HG03457 (cell line): ENCODE measurements around the gene ITSN2.
"Not testable (repeated sequence)": the region's sequence is repeated elsewhere in the genome, so short reads cannot be mapped to it uniquely, and the experiment has no call there.

Experiments used
- ATAC-seq: cut with Tn5 transposase; IDR thresholded peaks from one replicate; pipeline ENCODE4 v1.9.1; 2021; ENCODE audit warnings: moderate number of reproducible peaks; ENCODE audit not compliant: unreplicated experiment

Gene ITSN2

GRCh38 chr2:24222946-24223345, 137.4 kb downstream of the ITSN2 start:
- ATAC-seq: no peak

- no peak for ATAC-seq
Observed at GRCh38 chr2:24221343-24222050, 138.8 kb downstream of the ITSN2 start.

GRCh38 chr2:24220554-24221291, 139.6 kb downstream of the ITSN2 start:
- no peak for ATAC-seq

- ATAC-seq: peak; percentile 80
Observed at GRCh38 chr2:24214880-24215279, 145.5 kb downstream of the ITSN2 start.

GRCh38 chr2:24211408-24211807, 148.9 kb downstream of the ITSN2 start:
- ATAC-seq: no peak

- ATAC-seq: no peak
Observed at GRCh38 chr2:24210723-24211122, 149.6 kb downstream of the ITSN2 start.

GRCh38 chr2:24210106-24210455, 150.3 kb downstream of the ITSN2 start:
- no peak for ATAC-seq

GRCh38 chr2:24209389-24210105, 150.8 kb downstream of the ITSN2 start:
- no peak for ATAC-seq

- ATAC-seq: no peak
Observed at GRCh38 chr2:24208490-24208889, 151.8 kb downstream of the ITSN2 start.

- no peak for ATAC-seq
Observed at GRCh38 chr2:24207359-24207758, 153.0 kb downstream of the ITSN2 start.

GRCh38 chr2:24206714-24207113, 153.6 kb downstream of the ITSN2 start:
- ATAC-seq: no peak

- no peak for ATAC-seq
Observed at GRCh38 chr2:24206242-24206641, 154.1 kb downstream of the ITSN2 start.

- no peak for ATAC-seq
Observed at GRCh38 chr2:24205131-24205530, 155.2 kb downstream of the ITSN2 start.

GRCh38 chr2:24204505-24204904, 155.8 kb downstream of the ITSN2 start:
- no peak for ATAC-seq

GRCh38 chr2:24203787-24204150, 156.6 kb downstream of the ITSN2 start:
- ATAC-seq: no peak

GRCh38 chr2:24203029-24203786, 157.1 kb downstream of the ITSN2 start:
- ATAC-seq: no peak

GRCh38 chr2:24200799-24201198, 159.5 kb downstream of the ITSN2 start:
- ATAC-seq: no peak

GRCh38 chr2:24199968-24200590, 160.3 kb downstream of the ITSN2 start:
- no peak for ATAC-seq

GRCh38 chr2:24197213-24197612, 163.1 kb downstream of the ITSN2 start:
- not testable (repeated sequence) for ATAC-seq

GRCh38 chr2:24191848-24192247, 168.5 kb downstream of the ITSN2 start:
- ATAC-seq: no peak

- ATAC-seq: no peak
Observed at GRCh38 chr2:24191156-24191555, 169.2 kb downstream of the ITSN2 start.
